CD4-positive, alpha-beta T cell treated with Interleukin-4 for 4 hours (primary cell): Measurements from ENCODE around the gene C1QTNF8.

Experiments used
- DNase-seq: peaks from one replicate; pipeline ENCODE4 v3.0.0-alpha.2; 2020

The C1QTNF8 gene

DNA sequence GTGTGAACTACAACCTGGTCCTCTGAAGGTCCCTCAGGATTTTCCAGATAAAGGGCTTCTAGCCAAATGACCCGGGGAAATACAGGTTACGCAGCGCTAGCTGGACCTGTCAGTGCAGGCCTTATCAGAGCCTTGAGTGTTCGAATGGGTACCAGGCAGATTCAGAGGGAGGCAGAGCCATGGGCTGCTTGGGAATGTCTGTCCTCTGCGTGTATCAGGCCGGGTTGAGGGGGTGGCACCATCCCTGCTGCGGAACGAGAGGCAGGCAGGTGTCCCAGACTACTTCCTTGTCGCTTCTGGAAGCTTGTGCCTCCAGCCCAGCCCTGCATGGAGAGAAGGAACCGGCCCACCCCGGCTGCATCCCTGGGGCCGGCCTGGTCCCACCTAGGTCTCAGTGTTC is 57.1 kb downstream of the C1QTNF8 start:
- no peak for DNase-seq
